GM18873 (cell line): ENCODE results near the gene PLIN1.

Experiments used
- ATAC-seq: cut with Tn5 transposase; IDR thresholded peaks from one replicate; pipeline ENCODE4 v1.9.1; 2021; ENCODE audit warnings: mild to moderate bottlenecking, moderate library complexity, moderate number of reproducible peaks; ENCODE audit not compliant: unreplicated experiment, low FRiP score

Gene PLIN1

DNA sequence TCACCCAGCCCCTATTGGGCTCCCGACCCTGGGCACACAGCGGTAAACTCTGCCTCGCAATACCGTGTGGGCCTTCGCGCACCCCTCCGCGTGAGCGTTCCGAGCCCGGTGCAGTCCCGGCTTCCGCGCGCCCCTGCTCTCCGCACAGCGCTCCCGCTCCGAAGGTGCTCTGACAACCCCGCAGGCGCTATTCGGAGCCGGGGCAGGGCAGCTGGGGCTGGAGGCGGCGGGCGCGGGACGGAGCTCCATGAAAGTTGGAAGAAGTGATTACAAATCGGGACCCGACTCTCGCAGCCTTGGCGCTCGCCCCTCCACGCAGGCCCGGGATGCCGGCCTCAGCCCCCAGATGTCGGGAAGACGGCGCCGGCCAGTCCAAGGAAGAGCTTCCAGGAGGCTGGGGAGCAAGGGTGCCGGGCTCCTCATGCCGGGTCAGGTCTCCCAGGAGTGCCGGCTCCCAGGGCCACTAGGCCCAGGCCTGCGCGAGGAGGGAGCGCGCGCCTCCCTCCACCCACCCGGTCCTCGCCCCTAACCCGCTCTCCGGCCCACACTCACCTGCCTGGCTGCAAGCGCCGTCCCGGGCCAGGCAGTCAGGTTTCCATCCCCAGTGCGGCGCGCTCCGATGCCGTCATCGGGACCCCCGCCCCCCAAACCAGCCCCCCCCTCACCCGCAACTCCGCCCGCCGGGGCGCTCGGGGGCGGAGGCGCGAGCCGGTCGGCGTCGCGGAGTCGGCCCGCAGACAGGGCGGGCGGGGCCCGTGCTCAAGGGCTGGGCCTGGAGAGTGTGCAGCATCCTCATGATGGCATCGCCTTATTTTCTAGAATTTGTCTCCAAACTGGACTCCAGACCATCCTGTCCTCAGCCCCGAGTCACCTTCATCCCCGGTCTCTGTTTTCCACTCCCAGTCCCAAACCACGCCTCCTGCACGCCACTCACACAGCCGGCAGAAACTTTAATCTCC lies 24.0 kb downstream of the PLIN1 start, which contains the start of gene KIF7:
Gene KIF7 (minus strand): TSS at position 621 of the 959 bp plus-strand sequence. CDS start 2,537 bp downstream, outside the sequence.
- ATAC-seq: no peak

DNA sequence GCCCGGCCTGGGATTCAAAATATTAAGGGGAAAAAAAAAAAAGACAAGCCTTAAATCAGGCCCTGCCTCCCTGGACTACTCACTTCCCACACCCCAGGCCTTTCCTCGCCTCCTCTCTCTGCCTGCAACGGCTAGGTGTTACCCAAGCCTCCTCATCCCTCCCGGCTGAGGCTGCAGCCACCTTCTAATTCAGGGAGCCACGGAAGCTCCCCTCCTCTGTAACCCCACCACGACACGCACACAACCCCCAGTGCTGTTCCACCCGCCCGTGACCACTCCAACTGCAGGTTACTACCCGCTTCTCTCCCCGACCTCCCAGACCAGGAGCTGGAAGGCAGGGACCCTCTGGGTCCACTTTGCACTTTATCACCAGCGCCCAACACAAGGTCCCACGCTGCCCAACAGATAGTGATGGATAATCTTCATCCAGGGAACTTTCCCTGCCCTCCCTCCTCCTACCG lies 24.8 kb downstream of the PLIN1 start:
- ATAC-seq: no peak

- no peak for ATAC-seq
Observed at GRCh38 chr15:89653578-89653977, 25.6 kb downstream of the PLIN1 start.

DNA sequence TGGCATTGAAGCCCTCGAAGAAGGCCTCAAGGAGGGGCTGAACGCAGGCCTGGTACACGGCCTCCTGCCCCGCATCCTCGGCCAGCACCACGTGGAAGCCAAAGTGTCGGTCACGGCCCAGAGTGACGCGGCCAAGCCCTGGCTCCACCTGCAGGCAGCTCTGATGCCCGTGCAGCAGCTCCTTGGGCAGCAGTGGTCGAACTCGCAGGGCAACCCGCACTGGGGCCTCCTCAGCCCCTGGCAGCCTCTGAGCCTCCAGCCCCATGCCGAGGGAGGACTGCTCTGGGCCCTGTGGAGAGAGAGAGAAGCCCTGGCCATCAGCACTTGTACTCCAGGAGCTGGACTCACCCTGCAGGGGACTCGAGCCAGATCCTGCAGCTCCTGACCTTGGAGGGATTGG lies 26.5 kb downstream of the PLIN1 start:
- ATAC-seq: no peak

DNA sequence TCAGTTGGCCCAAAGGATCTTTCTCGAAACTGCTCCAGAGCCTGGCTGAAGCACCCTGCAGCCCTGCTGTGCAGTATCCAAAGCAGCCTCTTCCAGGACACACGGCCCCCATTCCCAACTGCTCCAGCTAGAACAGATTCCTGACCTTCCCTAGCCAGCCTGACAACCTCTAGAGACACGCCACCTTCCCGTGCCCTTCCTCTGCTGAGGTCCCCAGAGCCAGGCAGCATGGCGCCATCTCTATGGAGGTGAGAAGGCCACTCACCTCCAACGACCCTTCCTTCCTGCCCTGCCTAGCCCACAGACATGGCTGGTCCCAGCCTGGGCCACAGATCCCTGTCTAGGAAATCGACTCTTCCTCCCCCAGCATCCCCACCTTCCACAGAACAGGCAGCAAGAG lies 27.0 kb downstream of the PLIN1 start:
- ATAC-seq: no peak

GRCh38 chr15:89649716-89650115 lies 29.5 kb downstream of the PLIN1 start:
- no peak for ATAC-seq

DNA sequence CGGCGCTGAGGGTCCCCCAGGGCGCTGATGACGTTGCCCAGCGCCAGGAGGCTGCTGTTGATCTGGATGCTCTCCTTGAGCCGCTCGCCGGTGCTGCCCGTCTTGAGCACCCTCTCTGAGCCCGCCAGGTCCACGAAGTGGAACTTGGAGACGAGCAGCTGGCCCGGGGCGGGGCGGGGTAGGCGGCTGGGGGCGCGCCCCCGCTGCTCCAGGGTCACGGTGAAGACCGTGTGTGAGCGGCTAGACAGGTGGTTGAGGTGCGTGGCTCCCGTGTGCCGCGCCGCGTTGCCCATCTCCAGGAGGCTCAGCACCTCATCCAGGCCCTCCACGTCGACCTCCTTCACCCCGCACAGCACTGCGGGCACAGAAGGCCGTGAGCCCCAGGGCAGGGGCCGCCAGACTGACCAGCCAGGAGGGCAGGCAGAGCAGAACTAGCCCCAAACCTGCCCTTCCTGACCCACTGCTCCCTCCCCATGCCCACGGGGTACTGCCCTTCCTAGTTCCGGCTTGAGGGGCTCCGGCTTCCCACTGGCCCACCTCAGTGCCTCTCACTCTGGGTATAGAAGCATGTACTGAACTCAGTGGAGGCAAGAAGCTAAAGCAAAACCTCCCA lies 30.0 kb downstream of the PLIN1 start:
- ATAC-seq: no peak

DNA sequence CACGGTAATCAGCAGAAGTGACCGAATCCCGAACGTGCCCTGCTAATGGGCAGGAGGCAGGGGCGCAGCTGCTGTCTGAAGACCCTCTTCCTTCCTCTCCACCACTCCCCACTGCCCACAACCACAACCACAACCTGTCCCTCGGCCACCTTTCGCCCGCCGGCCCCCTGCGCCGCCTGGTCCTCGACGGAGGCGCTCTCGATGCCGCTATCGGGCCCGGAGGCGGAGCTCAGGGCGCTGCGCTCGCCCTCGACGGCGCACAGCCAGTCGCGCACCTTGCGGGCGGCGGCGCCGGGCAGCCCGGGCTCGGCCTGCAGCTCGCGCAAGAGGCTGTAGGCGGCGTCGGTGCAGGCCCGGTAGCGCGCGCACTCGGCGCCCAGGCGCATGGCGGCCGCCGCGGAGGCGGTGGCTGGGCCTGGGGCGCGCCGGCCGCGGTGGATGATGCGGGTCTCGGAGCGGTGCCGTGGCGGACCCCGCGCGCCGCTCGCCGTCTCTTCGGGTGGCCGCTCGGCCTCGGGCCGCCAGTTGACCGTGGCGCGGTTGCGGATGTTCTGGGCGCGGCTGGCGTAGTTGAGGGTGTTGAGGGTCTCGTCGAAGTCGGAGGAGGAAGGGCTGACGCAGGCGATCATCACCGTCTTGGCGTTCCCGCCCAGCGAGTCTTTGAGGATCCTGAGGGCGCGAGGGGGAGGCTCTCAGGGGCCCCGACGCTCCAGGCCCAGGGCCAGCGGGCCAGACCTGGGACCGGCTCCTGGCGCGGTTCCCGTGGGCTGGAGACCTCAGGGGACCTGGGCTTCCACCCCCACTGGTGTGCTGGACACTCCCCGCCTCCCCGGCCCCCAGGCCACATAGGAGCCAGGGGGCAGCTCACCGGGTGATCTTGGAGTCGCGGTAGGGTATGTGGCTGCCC lies 30.8 kb downstream of the PLIN1 start:
- no peak for ATAC-seq

DNA sequence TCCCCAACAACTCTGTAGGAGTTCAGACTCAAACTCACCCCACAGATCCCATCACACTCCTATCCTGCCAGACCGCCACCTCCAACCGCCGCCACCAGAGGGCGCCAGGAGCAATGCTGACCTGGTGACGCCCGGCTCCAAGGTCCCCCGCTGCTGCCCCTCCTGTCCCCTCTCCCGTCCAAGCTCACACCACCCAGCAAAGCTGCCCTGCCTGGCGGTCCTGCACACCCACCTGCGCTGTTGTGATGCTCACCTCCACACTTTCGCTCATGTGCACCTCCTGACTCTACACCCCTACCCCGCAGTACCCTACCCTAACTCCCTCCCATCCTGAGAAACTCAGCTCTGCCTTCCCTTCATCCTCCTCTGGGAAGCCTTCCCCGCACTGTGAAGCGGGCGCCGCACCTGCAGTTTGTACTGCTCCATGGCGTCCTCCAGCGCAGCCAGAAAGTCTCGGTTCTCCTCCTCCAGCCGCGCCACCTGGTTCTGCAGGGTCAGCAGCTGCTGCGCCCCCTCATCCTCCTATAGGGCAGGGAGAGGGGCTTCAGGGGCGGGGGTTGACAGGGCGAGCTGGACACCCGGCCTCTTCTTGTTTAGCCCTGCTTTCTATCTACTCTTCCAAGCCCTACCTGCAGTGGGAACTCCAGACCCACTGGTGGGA lies 31.8 kb downstream of the PLIN1 start:
- ATAC-seq: no peak

- ATAC-seq: no peak
Observed at GRCh38 chr15:89646416-89647141, 32.6 kb downstream of the PLIN1 start.

GRCh38 chr15:89645680-89646079 lies 33.5 kb downstream of the PLIN1 start:
- ATAC-seq: no peak

GRCh38 chr15:89642106-89642505 lies 37.1 kb downstream of the PLIN1 start:
- ATAC-seq: no peak

DNA sequence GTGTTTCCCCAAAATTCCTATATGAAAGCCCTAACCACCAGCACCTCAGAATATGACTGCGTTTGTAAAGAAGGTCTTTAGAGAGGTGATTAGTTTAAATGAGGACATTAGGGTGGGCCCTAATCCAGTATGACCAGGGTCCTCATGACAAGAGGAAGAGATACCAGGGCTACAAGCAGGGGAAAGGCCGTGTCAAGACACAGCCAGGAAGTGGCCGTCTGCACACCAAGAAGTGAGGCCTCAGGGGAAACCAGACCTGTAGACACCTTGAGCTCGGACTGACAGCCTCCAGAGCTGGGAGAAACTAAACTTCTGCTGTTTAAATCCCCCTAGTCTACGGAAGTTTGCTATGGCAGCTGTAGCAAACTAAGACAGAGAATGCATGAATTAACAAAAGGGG lies 38.1 kb downstream of the PLIN1 start:
- no peak for ATAC-seq

DNA sequence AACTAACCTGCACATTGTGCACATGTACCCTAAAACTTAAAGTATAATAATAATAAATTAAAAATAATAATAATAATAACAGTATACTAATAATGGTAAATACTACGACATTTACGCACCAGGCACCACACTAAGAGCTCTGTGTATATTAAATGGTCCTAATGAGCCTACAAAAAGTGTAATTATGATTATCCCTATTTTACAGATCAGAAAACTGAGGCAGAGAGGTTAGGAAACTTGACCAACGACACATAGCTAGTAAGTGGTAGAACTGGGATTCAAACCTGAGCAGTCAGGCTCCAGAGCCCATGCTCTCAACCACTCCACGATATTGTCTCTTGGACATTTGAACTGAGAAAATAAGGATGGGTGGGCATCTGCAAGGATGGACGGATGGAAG lies 38.9 kb downstream of the PLIN1 start:
- ATAC-seq: no peak

GRCh38 chr15:89633585-89633984 lies 45.6 kb downstream of the PLIN1 start:
- ATAC-seq: no peak

- no peak for ATAC-seq
Observed at GRCh38 chr15:89632563-89633430, 46.4 kb downstream of the PLIN1 start.

- ATAC-seq: no peak
Observed at GRCh38 chr15:89631902-89632264, 47.3 kb downstream of the PLIN1 start.
